ENCODE results near the gene SFXN1. TPM values are rescaled to one million over a fixed set of nuclear protein-coding genes. Genes with fewer than 3 reads are reported as not detected.

Gene SFXN1
- total RNA-seq, 1 donor from 2014 or later = 54.1 TPM

- no peak for DNase-seq (ENCODE audit: extremely low read depth, low read depth, low spot score)
Measured at GRCh38 chr5:175465282-175465681, 13.1 kb upstream of the SFXN1 start.

GRCh38 chr5:175466700-175467318, 11.6 kb upstream of the SFXN1 start:
- DNase-seq (ENCODE audit: extremely low read depth, low read depth, low spot score) = no peak

GRCh38 chr5:175467983-175468690, 10.2 kb upstream of the SFXN1 start:
- no peak for DNase-seq (ENCODE audit: extremely low read depth, low read depth, low spot score)

GRCh38 chr5:175468892-175469291, 9.5 kb upstream of the SFXN1 start:
- DNase-seq (ENCODE audit: extremely low read depth, low read depth, low spot score) = no peak

GRCh38 chr5:175469916-175470315, 8.4 kb upstream of the SFXN1 start:
- no peak for DNase-seq (ENCODE audit: extremely low read depth, low read depth, low spot score)

GRCh38 chr5:175470781-175471180, 7.6 kb upstream of the SFXN1 start:
- no peak for DNase-seq (ENCODE audit: extremely low read depth, low read depth, low spot score)

GRCh38 chr5:175471196-175471595, 7.2 kb upstream of the SFXN1 start:
- DNase-seq (ENCODE audit: extremely low read depth, low read depth, low spot score) = no peak

- no peak for DNase-seq (ENCODE audit: extremely low read depth, low read depth, low spot score)
Measured at GRCh38 chr5:175471628-175472027, 6.7 kb upstream of the SFXN1 start.

- DNase-seq (ENCODE audit: extremely low read depth, low read depth, low spot score) = no peak
Measured at GRCh38 chr5:175472378-175472777, 6.0 kb upstream of the SFXN1 start.

GRCh38 chr5:175475248-175475647, 3.1 kb upstream of the SFXN1 start:
- DNase-seq (ENCODE audit: extremely low read depth, low read depth, low spot score) = no peak

- no peak for DNase-seq (ENCODE audit: extremely low read depth, low read depth, low spot score)
Measured at GRCh38 chr5:175477440-175477839, 920 bp upstream of the SFXN1 start.

GRCh38 chr5:175478008-175478383, 364 bp upstream of the SFXN1 start:
- no peak for DNase-seq (ENCODE audit: extremely low read depth, low read depth, low spot score)

- DNase-seq (ENCODE audit: extremely low read depth, low read depth, low spot score) = no peak
Measured at GRCh38 chr5:175479125-175479881, 943 bp downstream of the SFXN1 start.

- DNase-seq (ENCODE audit: extremely low read depth, low read depth, low spot score) = no peak
Measured at GRCh38 chr5:175483337-175483736, 5.0 kb downstream of the SFXN1 start.

- DNase-seq (ENCODE audit: extremely low read depth, low read depth, low spot score) = no peak
Measured at GRCh38 chr5:175484322-175484721, 6.0 kb downstream of the SFXN1 start.

GRCh38 chr5:175484829-175485228, 6.5 kb downstream of the SFXN1 start:
- DNase-seq (ENCODE audit: extremely low read depth, low read depth, low spot score) = no peak

GRCh38 chr5:175485631-175486030, 7.3 kb downstream of the SFXN1 start:
- no peak for DNase-seq (ENCODE audit: extremely low read depth, low read depth, low spot score)

GRCh38 chr5:175487514-175488222, 9.3 kb downstream of the SFXN1 start:
- DNase-seq (ENCODE audit: extremely low read depth, low read depth, low spot score) = no peak

- DNase-seq (ENCODE audit: extremely low read depth, low read depth, low spot score) = no peak
Measured at GRCh38 chr5:175489693-175490443, 11.5 kb downstream of the SFXN1 start.

- DNase-seq (ENCODE audit: extremely low read depth, low read depth, low spot score) = no peak
Measured at GRCh38 chr5:175491223-175491622, 12.9 kb downstream of the SFXN1 start.

- DNase-seq (ENCODE audit: extremely low read depth, low read depth, low spot score) = no peak
Measured at GRCh38 chr5:175493260-175493659, 14.9 kb downstream of the SFXN1 start.
